ENCODE results near the gene ZCRB1.

ZCRB1 gene, protein sequence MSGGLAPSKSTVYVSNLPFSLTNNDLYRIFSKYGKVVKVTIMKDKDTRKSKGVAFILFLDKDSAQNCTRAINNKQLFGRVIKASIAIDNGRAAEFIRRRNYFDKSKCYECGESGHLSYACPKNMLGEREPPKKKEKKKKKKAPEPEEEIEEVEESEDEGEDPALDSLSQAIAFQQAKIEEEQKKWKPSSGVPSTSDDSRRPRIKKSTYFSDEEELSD

DNA sequence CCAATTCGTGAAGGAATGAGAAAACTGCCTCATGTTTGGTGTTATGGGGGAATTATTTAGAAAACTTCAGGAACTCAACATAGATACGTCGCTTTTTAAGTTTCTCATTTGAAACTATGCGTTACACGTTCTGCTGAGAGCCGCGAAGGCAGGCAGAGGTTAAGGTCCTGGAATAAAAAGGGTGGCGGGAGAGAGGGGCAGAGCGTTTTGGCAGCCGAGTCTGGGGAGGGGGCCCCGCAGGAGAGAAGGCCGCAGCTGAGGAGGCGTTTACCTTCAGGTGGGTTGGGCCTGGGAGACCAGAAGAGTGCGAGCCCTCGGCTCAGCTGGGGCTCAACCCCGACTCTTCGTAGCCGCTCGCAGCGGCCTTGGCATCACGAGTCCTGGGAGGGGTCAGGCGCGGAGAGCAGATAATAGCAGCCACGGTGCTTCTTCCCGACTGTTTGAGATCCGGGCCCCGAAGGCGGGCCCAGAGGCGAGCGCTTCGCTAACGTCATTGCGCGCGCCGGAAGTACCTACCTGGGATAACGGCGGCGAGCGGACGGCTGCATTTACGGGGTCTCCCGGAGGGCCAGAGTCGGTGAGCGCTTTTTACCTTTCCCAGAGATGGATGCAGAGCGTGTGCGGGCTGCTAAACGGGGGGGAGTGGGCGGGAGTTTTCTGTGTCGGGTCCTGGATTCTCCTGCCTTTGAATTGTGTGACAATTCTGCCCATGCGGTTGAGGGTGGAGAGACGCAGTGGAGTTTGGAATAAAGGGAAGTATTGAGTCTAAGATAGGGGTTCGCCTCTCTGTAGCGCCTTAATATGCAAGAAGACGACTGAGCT is at the start of gene ZCRB1, which contains the start of gene PPHLN1:
TSS of gene ZCRB1 (minus strand) at position 442 of the 822 bp plus-strand sequence. CDS start 1,992 bp downstream, outside the sequence.
TSS of gene PPHLN1 (plus strand) at position 515 of the 822 bp plus-strand sequence. CDS start 9,736 bp downstream, outside the sequence.
- peak; percentile 84 for DNase-seq (ENCODE audit: extremely low read depth, insufficient read length)
- TF ChIP-seq, protein P1, sequence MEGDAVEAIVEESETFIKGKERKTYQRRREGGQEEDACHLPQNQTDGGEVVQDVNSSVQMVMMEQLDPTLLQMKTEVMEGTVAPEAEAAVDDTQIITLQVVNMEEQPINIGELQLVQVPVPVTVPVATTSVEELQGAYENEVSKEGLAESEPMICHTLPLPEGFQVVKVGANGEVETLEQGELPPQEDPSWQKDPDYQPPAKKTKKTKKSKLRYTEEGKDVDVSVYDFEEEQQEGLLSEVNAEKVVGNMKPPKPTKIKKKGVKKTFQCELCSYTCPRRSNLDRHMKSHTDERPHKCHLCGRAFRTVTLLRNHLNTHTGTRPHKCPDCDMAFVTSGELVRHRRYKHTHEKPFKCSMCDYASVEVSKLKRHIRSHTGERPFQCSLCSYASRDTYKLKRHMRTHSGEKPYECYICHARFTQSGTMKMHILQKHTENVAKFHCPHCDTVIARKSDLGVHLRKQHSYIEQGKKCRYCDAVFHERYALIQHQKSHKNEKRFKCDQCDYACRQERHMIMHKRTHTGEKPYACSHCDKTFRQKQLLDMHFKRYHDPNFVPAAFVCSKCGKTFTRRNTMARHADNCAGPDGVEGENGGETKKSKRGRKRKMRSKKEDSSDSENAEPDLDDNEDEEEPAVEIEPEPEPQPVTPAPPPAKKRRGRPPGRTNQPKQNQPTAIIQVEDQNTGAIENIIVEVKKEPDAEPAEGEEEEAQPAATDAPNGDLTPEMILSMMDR (IDR thresholded peaks at IDR 0.05; ENCODE audit: insufficient read depth, low read length, poor library complexity, severe bottlenecking): no peak
- Histone ChIP-seq H3K4me3 (replicated peaks; ENCODE audit: low read depth, low read length) (peak within 1 kb of the TSS; percentile 99), H3K36me3 (ENCODE audit: control insufficient read depth, insufficient read depth, low read length) (no peaks in the 10 kb centered on the region), H3K27me3 (replicated peaks; ENCODE audit: control insufficient read depth, insufficient read depth, low read length) (no peaks in the 10 kb centered on the region)

DNA sequence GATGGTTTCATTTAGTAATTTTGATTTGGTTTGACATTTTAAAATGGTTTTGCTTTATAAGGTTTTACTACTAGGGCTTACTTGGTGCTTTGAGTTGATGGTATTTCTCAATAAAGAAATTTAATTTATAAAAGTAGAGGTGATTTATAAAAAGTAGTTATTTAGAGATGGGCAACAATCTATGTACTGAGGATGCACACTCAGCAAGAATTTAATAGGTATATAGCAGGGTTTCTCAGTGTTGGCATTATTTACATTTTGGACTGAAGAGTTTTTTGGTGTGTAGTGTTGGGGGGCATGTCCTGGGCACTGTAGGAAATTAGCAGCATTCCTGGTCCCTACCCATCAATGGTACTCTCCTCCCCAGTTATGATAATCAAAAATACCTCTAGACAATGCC is 47.8 kb upstream of the ZCRB1 start:
- TF ChIP-seq, protein P1 (IDR thresholded peaks at IDR 0.05; ENCODE audit: insufficient read depth, low read length, poor library complexity, severe bottlenecking): no peak
- Histone ChIP-seq H3K27me3 (replicated peaks; ENCODE audit: control insufficient read depth, insufficient read depth, low read length) (no peaks in the 10 kb centered on the region), H3K36me3 (ENCODE audit: control insufficient read depth, insufficient read depth, low read length) (no peaks in the 10 kb centered on the region; the same call in none of the 2 replicates), H3K4me3 (replicated peaks; ENCODE audit: low read depth, low read length) (no peak overlapping the region)
- no peak for DNase-seq (ENCODE audit: extremely low read depth, insufficient read length)

DNA sequence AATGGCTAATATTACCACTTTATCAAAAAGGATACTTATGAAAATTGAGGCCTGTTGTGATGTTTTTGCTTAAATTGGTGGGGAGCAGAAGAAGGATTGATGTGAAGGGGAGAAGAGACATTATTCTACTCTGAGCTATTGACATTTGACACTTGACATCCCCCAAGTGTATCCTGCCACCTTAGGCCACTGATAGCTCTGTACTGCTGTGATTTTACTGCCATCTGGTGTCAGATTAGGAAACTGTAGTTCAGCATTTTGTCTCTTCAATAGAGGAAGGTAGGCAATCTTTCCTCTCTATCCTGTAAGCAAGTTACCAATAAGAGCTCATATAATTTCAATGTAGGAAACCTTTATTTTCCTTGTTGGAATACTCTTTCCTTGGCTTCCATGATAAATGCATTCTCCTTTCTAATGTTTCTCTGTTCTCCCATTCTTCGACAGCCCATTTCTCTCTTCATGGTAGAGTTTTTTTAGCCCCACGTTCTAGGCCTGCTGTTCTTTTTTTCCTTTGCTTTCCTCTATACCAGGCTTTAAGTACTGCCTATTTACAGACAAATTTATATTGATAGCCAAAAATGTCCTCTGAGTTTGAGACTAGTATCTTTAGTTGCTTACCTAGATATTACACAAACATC is 46.4 kb upstream of the ZCRB1 start:
- H3K36me3 ChIP-seq (ENCODE audit: control insufficient read depth, insufficient read depth, low read length): no peaks in the 10 kb centered on the region; the same call in none of the 2 replicates

DNA sequence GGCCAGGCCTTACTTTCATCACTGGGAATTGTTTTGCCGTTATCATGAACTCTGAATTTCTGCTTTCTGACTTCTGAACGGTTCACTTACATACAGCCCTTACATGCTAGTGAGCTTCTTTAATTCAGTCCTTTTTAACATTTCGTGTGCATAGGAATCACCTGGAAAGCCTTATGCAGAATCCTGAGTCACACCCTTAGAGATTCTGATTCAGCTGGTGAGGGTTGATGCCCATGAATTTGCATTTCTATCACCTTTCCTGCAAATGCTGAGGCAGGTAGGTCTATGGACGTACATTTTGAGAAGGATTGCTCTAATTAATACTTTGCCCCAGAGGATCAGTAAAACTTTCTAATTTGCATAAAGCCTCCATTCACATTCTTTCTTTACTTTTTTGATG is 44.1 kb upstream of the ZCRB1 start:
- Histone ChIP-seq H3K4me3 (replicated peaks; ENCODE audit: low read depth, low read length) (no peak overlapping the region), H3K36me3 (ENCODE audit: control insufficient read depth, insufficient read depth, low read length) (no peaks in the 10 kb centered on the region), H3K27me3 (replicated peaks; ENCODE audit: control insufficient read depth, insufficient read depth, low read length) (no peaks in the 10 kb centered on the region)
- TF ChIP-seq, protein P1 (IDR thresholded peaks at IDR 0.05; ENCODE audit: insufficient read depth, low read length, poor library complexity, severe bottlenecking): no peak
- DNase-seq (ENCODE audit: extremely low read depth, insufficient read length): no peak

More for the DNA sequence above, 46.4 kb upstream of the ZCRB1 start:
- Histone ChIP-seq H3K4me3 (replicated peaks; ENCODE audit: low read depth, low read length) (no peak overlapping the region), H3K27me3 (replicated peaks; ENCODE audit: control insufficient read depth, insufficient read depth, low read length) (no peaks in the 10 kb centered on the region)
- TF ChIP-seq, protein P1 (IDR thresholded peaks at IDR 0.05; ENCODE audit: insufficient read depth, low read length, poor library complexity, severe bottlenecking): peak; percentile 70
- peak; percentile 28 for DNase-seq (ENCODE audit: extremely low read depth, insufficient read length)

DNA sequence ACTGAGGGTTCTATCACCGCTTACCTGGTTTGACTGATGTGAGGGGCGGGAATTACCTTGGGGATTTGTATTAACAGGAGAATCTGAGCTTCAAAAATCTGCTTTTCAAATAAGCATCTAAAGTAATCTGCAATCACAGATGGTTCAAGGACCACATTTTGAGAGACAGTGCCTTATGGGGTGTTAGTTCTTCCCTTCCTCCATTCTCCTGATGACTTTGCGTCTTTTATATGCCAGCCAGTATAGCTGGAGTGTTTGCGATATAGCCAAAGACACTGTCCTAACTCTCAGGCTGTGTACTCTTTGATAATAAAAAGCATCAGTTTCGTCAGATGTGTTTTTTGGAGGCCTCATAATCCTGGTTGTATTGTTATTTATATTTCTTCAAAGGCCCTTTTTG is 39.6 kb upstream of the ZCRB1 start:
- TF ChIP-seq, protein P1 (IDR thresholded peaks at IDR 0.05; ENCODE audit: insufficient read depth, low read length, poor library complexity, severe bottlenecking): no peak
- no peaks in the 10 kb centered on the region for H3K36me3 ChIP-seq (ENCODE audit: control insufficient read depth, insufficient read depth, low read length)
- no peak for DNase-seq (ENCODE audit: extremely low read depth, insufficient read length)
- no peak overlapping the region for H3K4me3 ChIP-seq (replicated peaks; ENCODE audit: low read depth, low read length)
- no peaks in the 10 kb centered on the region for H3K27me3 ChIP-seq (replicated peaks; ENCODE audit: control insufficient read depth, insufficient read depth, low read length)
